HL-60 (cell line): ENCODE measurements around the gene NF1.

Experiments used
- DNase-seq, 2 experiments: peaks; one replicate each; pipeline ENCODE4 v3.0.0-alpha.2; 2010 to 2020; ENCODE audit warnings: low read depth in 1 of 2, low spot score in 1 of 2
- H3K27ac ChIP-seq: fragments of 250-450 bp; sonication (Bioruptor Pico); replicated peaks from 2 replicates; pipeline ENCODE4 v1.5.1; 2020; ENCODE audit warnings: mild to moderate bottlenecking, moderate library complexity
- H3K27me3 ChIP-seq: fragments of 250-450 bp; sonication (Bioruptor Pico); 2 replicates; pipeline ENCODE4 v1.5.1; 2021; ENCODE audit warnings: mild to moderate bottlenecking, moderate library complexity; ENCODE audit not compliant: insufficient read depth, poor library complexity, severe bottlenecking
- H3K4me3 ChIP-seq: replicated peaks from 2 replicates; pipeline ENCODE4 v1.5.1; 2011; ENCODE audit warnings: mild to moderate bottlenecking, control low read depth, low read length; ENCODE audit not compliant: insufficient read depth
- CTCF ChIP-seq: IDR thresholded peaks from one replicate; pipeline ENCODE4 v1.5.1; 2011; ENCODE audit warnings: low read length, control low read depth, inconsistent platforms; ENCODE audit not compliant: insufficient read depth
- GABPA ChIP-seq: IDR thresholded peaks from 2 replicates; pipeline ENCODE4 v1.6.1; 2012; ENCODE audit warnings: low read depth
- POLR2AphosphoS5 ChIP-seq: IDR thresholded peaks from 2 replicates; pipeline ENCODE4 v1.6.1; 2012; ENCODE audit warnings: low read depth
- REST ChIP-seq: IDR thresholded peaks from 2 replicates; pipeline ENCODE4 v1.6.1; 2012; ENCODE audit warnings: low read depth; ENCODE audit not compliant: insufficient replicate concordance
- SPI1 ChIP-seq: IDR thresholded peaks from 2 replicates; pipeline ENCODE4 v1.6.1; 2012; ENCODE audit warnings: low read depth, mild to moderate bottlenecking, borderline replicate concordance

The NF1 gene

DNA sequence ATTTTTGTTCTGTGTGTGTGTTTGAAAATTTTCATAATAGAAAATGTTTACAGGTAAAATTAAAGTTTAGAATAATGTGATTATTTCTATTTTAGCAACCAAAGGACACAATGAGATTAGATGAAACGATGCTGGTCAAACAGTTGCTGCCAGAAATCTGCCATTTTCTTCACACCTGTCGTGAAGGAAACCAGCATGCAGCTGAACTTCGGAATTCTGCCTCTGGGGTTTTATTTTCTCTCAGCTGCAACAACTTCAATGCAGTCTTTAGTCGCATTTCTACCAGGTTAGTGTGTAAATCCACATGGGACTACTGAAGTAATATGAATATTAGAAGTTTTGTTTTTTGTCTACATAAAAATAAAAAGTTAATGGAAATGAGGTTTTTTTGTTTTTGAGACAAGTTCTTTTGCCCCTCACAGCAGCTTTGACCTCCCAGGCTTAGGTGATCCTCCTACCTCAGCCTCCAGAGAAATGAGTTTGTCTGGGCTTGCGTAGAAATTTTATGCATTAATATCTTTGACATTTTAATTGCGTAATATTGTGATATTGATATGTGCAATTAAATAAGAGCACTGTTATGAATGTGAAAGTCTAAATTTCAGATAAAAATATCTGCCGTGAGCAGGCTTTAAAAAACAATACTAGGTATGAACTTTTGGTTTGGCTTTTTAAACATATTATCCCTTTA, 68.5 kb downstream of the NF1 start:
- TF ChIP-seq SPI1: no peak
- TF ChIP-seq CTCF: no peak
- no peak for TF ChIP-seq REST
- Histone ChIP-seq H3K27ac (no peak overlapping the region), H3K4me3 (no peak overlapping the region), H3K27me3 (no peaks in the 10 kb centered on the region)
- no peak for DNase-seq

DNA sequence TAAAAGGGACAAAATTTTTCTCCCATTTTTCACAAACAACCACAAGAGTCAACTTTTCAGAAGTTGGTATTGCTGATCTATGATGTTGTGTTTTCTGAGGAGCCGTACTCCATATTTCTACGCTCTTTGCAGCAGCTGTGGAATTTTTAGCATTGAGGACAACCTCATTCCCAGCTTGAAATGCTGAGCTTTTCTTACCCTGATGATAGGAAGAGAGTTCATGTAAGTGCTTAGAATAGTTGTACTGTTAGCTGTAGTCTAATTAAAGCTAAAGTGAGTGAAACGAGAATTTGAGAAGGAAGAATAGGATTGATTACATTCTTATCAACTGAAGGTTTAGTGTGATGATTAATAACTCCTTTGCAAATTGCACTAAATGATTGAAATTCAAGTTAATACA, 72.3 kb downstream of the NF1 start:
- no peak overlapping the region for H3K4me3 ChIP-seq
- H3K27me3 ChIP-seq: no peaks in the 10 kb centered on the region
- H3K27ac ChIP-seq: no peak overlapping the region
- no peak for TF ChIP-seq POLR2AphosphoS5
- no peak for TF ChIP-seq SPI1
- no peak for TF ChIP-seq CTCF
- no peak for TF ChIP-seq GABPA
- DNase-seq: no peak

- H3K27ac ChIP-seq: no peak overlapping the region
- no peak for DNase-seq
- no peaks in the 10 kb centered on the region for H3K27me3 ChIP-seq
- no peak for TF ChIP-seq CTCF
- no peak for TF ChIP-seq GABPA
- no peak for TF ChIP-seq REST
- no peak for TF ChIP-seq POLR2AphosphoS5
- no peak for TF ChIP-seq SPI1
- no peak overlapping the region for H3K4me3 ChIP-seq
Measured at GRCh38 chr17:31171701-31172100, 76.9 kb downstream of the NF1 start.

DNA sequence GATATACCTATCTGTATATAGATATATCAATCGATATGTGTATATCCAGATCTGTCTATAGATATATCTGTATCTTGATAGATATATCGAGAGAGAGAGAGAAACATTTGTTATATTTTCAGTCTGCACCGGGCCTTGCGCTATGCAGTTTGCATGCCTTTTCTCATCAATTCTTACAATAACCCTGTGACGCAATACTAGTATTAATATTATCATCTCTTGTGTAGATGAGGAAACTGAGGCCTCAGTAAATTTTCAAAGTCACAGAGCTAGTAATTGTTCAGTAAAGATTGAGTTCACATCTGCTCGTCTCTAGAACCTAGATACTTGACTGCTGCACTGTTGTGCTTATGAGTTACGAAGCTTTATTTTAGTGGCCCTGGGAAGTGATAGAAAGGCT, 77.6 kb downstream of the NF1 start:
- Histone ChIP-seq H3K4me3 (no peak overlapping the region), H3K27ac (no peak overlapping the region), H3K27me3 (no peaks in the 10 kb centered on the region)
- no peak for TF ChIP-seq REST
- no peak for DNase-seq
